Large intestine (tissue), 3 donors: ENCODE results near the gene KRT5. TPM values are rescaled to one million over a fixed set of nuclear protein-coding genes. Genes with fewer than 3 reads are reported as not detected.
"Not testable (repeated sequence)": the region's sequence is repeated elsewhere in the genome, so short reads cannot be mapped to it uniquely, and the experiment has no call there.

ENCODE experiments used
- DNase-seq, 2 donors: peaks; one replicate each; pipeline versions ENCODE4 v3.0.0 to v3.0.0-alpha.2; 2013
- H3K27ac ChIP-seq: one replicate; pipeline ENCODE4 v1.5.1; 2013; ENCODE audit warnings: low read length
- H3K27me3 ChIP-seq: 2 replicates; pipeline ENCODE4 v1.6.1; 2013; ENCODE audit warnings: low read length; ENCODE audit not compliant: control insufficient read depth, insufficient read depth
- H3K36me3 ChIP-seq: 2 replicates; pipeline ENCODE4 v1.6.1; 2013; ENCODE audit warnings: low read length; ENCODE audit not compliant: control insufficient read depth, insufficient read depth
- H3K4me1 ChIP-seq: one replicate; pipeline ENCODE4 v1.6.1; 2013; ENCODE audit warnings: low read length; ENCODE audit not compliant: control insufficient read depth, insufficient read depth
- H3K4me3 ChIP-seq: one replicate; pipeline ENCODE4 v1.5.1; 2013; ENCODE audit warnings: low read length
- H3K9me3 ChIP-seq: one replicate; pipeline ENCODE4 v1.6.1; 2013; ENCODE audit warnings: mild to moderate bottlenecking, low read depth, low read length, moderate library complexity; ENCODE audit not compliant: control insufficient read depth
- WGBS: methylation state at CpG from one replicate; pipeline ENCODE4 v1.1.5; 2013; ENCODE audit warnings: low lambda C conversion rate; ENCODE audit not compliant: insufficient coverage; 5-methylcytosine and 5-hydroxymethylcytosine counted together
- polyA plus RNA-seq: library from polyadenylated mRNA; unstranded; fragments of 120-200 nt; gene quantifications from one replicate; pipeline ENCODE4 v1.2.1, GENCODE V29; 2013

KRT5 gene
- polyA plus RNA-seq, 1 donor: 1.8 TPM

GRCh38 chr12:52508211-52508610 is 12.0 kb downstream of the KRT5 start:
- no peaks in the 10 kb centered on the region for H3K9me3 ChIP-seq
- DNase-seq: no peak
- WGBS: 100% methylated on average over 1 of the region's 5 CpGs
- no peak overlapping the region for H3K27ac ChIP-seq
- peaks cover 3% of the 10 kb centered on the region for H3K27me3 ChIP-seq
- no peaks in the 10 kb centered on the region for H3K4me1 ChIP-seq
- no peaks in the 10 kb centered on the region for H3K36me3 ChIP-seq
- H3K4me3 ChIP-seq: no peak overlapping the region

GRCh38 chr12:52506858-52507715 is 13.1 kb downstream of the KRT5 start:
- Histone ChIP-seq H3K27ac (no peak overlapping the region), H3K36me3 (no peaks in the 10 kb centered on the region), H3K27me3 (peaks cover 3% of the 10 kb centered on the region), H3K4me3 (no peak overlapping the region), H3K9me3 (no peaks in the 10 kb centered on the region), H3K4me1 (no peaks in the 10 kb centered on the region)
- DNase-seq: peak in 1 of 2 donors; percentile 29
- no CpG with 5 or more reads among the region's 4 CpGs for WGBS

GRCh38 chr12:52502877-52503276 is 17.3 kb downstream of the KRT5 start:
- no peaks in the 10 kb centered on the region for H3K36me3 ChIP-seq
- H3K27me3 ChIP-seq: no peaks in the 10 kb centered on the region
- H3K4me3 ChIP-seq: no peak overlapping the region
- WGBS: no CpG with 5 or more reads among the region's 1 CpG
- H3K9me3 ChIP-seq: no peaks in the 10 kb centered on the region
- H3K27ac ChIP-seq: no peak overlapping the region
- no peak for DNase-seq
- no peaks in the 10 kb centered on the region for H3K4me1 ChIP-seq

- no peak overlapping the region for H3K27ac ChIP-seq
- H3K36me3 ChIP-seq: no peaks in the 10 kb centered on the region
- H3K4me3 ChIP-seq: no peak overlapping the region
- no peaks in the 10 kb centered on the region for H3K4me1 ChIP-seq
- H3K9me3 ChIP-seq: no peaks in the 10 kb centered on the region
- H3K27me3 ChIP-seq: peaks cover 7% of the 10 kb centered on the region
- no CpG with 5 or more reads among the region's 7 CpGs for WGBS
- DNase-seq: no peak
These were observed 18.7 kb downstream of the KRT5 start for GRCh38 chr12:52501490-52501889.

GRCh38 chr12:52500574-52500973 is 19.6 kb downstream of the KRT5 start:
- not testable (repeated sequence) for H3K4me3 ChIP-seq, H3K36me3 ChIP-seq, DNase-seq, H3K9me3 ChIP-seq, H3K27me3 ChIP-seq, H3K4me1 ChIP-seq, H3K27ac ChIP-seq
- 80% methylated on average over 1 of the region's 6 CpGs for WGBS

GRCh38 chr12:52499806-52500560 is 20.2 kb downstream of the KRT5 start:
- no peak overlapping the region for H3K27ac ChIP-seq
- no peaks in the 10 kb centered on the region for H3K36me3 ChIP-seq
- 100% methylated on average over 1 of the region's 5 CpGs for WGBS
- no peak overlapping the region for H3K4me3 ChIP-seq
- no peak for DNase-seq
- peaks cover 7% of the 10 kb centered on the region for H3K27me3 ChIP-seq
- no peaks in the 10 kb centered on the region for H3K4me1 ChIP-seq
- H3K9me3 ChIP-seq: no peaks in the 10 kb centered on the region

GRCh38 chr12:52498946-52499345 is 21.2 kb downstream of the KRT5 start:
- H3K4me1 ChIP-seq: no peaks in the 10 kb centered on the region
- no CpG with 5 or more reads among the region's 1 CpG for WGBS

GRCh38 chr12:52497975-52498374 is 22.2 kb downstream of the KRT5 start:
- Histone ChIP-seq H3K4me3 (no peak overlapping the region), H3K27me3 (peaks cover 13% of the 10 kb centered on the region), H3K9me3 (no peaks in the 10 kb centered on the region), H3K27ac (no peak overlapping the region), H3K4me1 (no peaks in the 10 kb centered on the region), H3K36me3 (no peaks in the 10 kb centered on the region)
- WGBS: no CpG with 5 or more reads among the region's 7 CpGs
- no peak for DNase-seq

More at GRCh38 chr12:52498946-52499345, 21.2 kb downstream of the KRT5 start:
- no peak for DNase-seq
- Histone ChIP-seq H3K27ac (no peak overlapping the region), H3K36me3 (no peaks in the 10 kb centered on the region), H3K27me3 (peaks cover 11% of the 10 kb centered on the region), H3K9me3 (no peaks in the 10 kb centered on the region), H3K4me3 (no peak overlapping the region)

- peaks cover 13% of the 10 kb centered on the region for H3K27me3 ChIP-seq
- DNase-seq: no peak
- H3K4me3 ChIP-seq: no peak overlapping the region
- no peaks in the 10 kb centered on the region for H3K4me1 ChIP-seq
- H3K36me3 ChIP-seq: no peaks in the 10 kb centered on the region
- H3K27ac ChIP-seq: no peak overlapping the region
- WGBS: no CpG with 5 or more reads among the region's 4 CpGs
- H3K9me3 ChIP-seq: no peaks in the 10 kb centered on the region
These were observed 23.6 kb downstream of the KRT5 start for GRCh38 chr12:52496590-52497071.

GRCh38 chr12:52496054-52496453 is 24.1 kb downstream of the KRT5 start:
- Histone ChIP-seq H3K27ac (no peak overlapping the region), H3K4me3 (no peak overlapping the region), H3K4me1 (no peaks in the 10 kb centered on the region), H3K27me3 (peaks cover 13% of the 10 kb centered on the region), H3K9me3 (no peaks in the 10 kb centered on the region), H3K36me3 (no peaks in the 10 kb centered on the region)
- no CpG with 5 or more reads among the region's 2 CpGs for WGBS
- DNase-seq: no peak
